K562 (cell line): ENCODE measurements around the gene TBL2. TPM values are rescaled to one million over a fixed set of nuclear protein-coding genes. Genes with fewer than 3 reads are reported as not detected.
A peak's percentile ranks its signal among the peaks of the same experiment; 100 is the strongest.

Experiments used
- ELF2 ChIP-seq: fragments of 250-450 bp; sonication (Bioruptor Pico); IDR thresholded peaks from 2 replicates; pipeline ENCODE4 v1.5.0; 2021; ENCODE audit warnings: mild to moderate bottlenecking
- FOXJ3 ChIP-seq: sonication (generic); formaldehyde crosslinking; IDR thresholded peaks from 2 replicates; pipeline ENCODE4 v1.4.0; 2020; ENCODE audit warnings: mild to moderate bottlenecking, missing genetic modification reagents
- NFE2 ChIP-seq: IDR thresholded peaks from 2 replicates; pipeline ENCODE4 v1.6.1; 2014; ENCODE audit warnings: antibody characterized with exemption, low read depth
- NR2C2 ChIP-seq, 2 experiments: fragments of 200-800 bp in 1 of 2; sonication (Bioruptor generic) in 1 of 2; sonication (generic) in 1 of 2; formaldehyde crosslinking in 1 of 2; IDR thresholded peaks; 2 replicates each; pipeline versions ENCODE4 v1.6.1 to v1.8.0; 2016 to 2022; ENCODE audit warnings: mild to moderate bottlenecking in 1 of 2, missing compliant biosample characterization in 1 of 2, missing genetic modification characterization in 1 of 2, missing genetic modification reagents in 1 of 2
- RBM25 ChIP-seq: fragments of 200-400 bp; formaldehyde crosslinking; IDR thresholded peaks from 2 replicates; pipeline ENCODE4 v1.6.1; 2018; ENCODE audit warnings: low read length, low read depth, moderate library complexity; ENCODE audit not compliant: severe bottlenecking
- TAL1 ChIP-seq: fragments of 450-650 bp; IDR thresholded peaks from 2 replicates; pipeline ENCODE4 v1.6.1; 2016; ENCODE audit warnings: mild to moderate bottlenecking
- XRCC5 ChIP-seq: fragments of 200-400 bp; formaldehyde crosslinking; IDR thresholded peaks from 2 replicates; pipeline ENCODE4 v1.6.1; 2017; ENCODE audit warnings: low read depth, mild to moderate bottlenecking, low read length
- ZNF583 ChIP-seq: fragments of 250-450 bp; sonication (Bioruptor Pico); IDR thresholded peaks from 2 replicates; pipeline ENCODE4 v1.4.0; 2020
- ZNF707 ChIP-seq: fragments of 250-450 bp; sonication (Bioruptor Pico); conservative IDR thresholded peaks from 2 replicates; pipeline ENCODE4 v1.8.0; 2022; ENCODE audit warnings: inconsistent platforms, mild to moderate bottlenecking, moderate library complexity
- polyA plus RNA-seq, 8 experiments: library from polyadenylated mRNA; depleted of rRNA in 4 of 8; stranded (reverse) in 5 of 8; unstranded in 3 of 8; fragments of >200 nt; fragmentation: Nextera tagmentation in 2 of 8; fragmentation: Illumina TruSeq in 1 of 8; extraction: Ambion mirVana in 2 of 8; extraction: Trizol in 1 of 8; gene quantifications; 2 replicates each; pipeline versions ENCODE4 v1.2.1 to v1.2.3, GENCODE V29; 2011 to 2014; ENCODE audit warnings: inconsistent platforms in 1 of 8, missing spikeins in 1 of 8
- total RNA-seq, 7 experiments: library from RNA; depleted of rRNA in 6 of 7; stranded (reverse); fragments of >200 nt in 6 of 7; fragmentation: Illumina TruSeq in 2 of 7; extraction: Trizol in 2 of 7; gene quantifications; 2 replicates each; pipeline versions ENCODE4 v1.2.1 to v1.2.3, GENCODE V29; 2011 to 2021; ENCODE audit warnings: low replicate concordance in 1 of 7
- TF ChIP-seq, protein P1 (sequence below): fragments of 200-800 bp; sonication (Bioruptor generic); IDR thresholded peaks from 2 replicates; pipeline ENCODE4 v1.6.1; 2017; ENCODE audit warnings: missing genetic modification characterization, missing compliant biosample characterization
- TF ChIP-seq, protein P2 (sequence below): sonication (generic); formaldehyde crosslinking; IDR thresholded peaks from 2 replicates; pipeline ENCODE4 v1.8.0; 2022; ENCODE audit warnings: missing genetic modification reagents, mild to moderate bottlenecking, borderline replicate concordance
- TF ChIP-seq, protein P3 (sequence below), 3 experiments: IDR thresholded peaks in 2 of 3; conservative IDR thresholded peaks in 1 of 3; 2 replicates each; pipeline ENCODE4 v1.5.1; 2011 to 2012; ENCODE audit warnings: low read length in 3 of 3, mild to moderate bottlenecking in 3 of 3, control low read depth in 2 of 3, improper control_type of control experiment in 1 of 3, inconsistent platforms in 1 of 3, low read depth in 1 of 3, mixed read lengths in 1 of 3, moderate library complexity in 1 of 3; ENCODE audit not compliant: insufficient read depth in 2 of 3

Gene TBL2
- total and polyA plus RNA-seq, 9 of the 15 experiments (the other 6 are each of a cell fraction or from before 2014, with no cell fraction given): 2.5 to 123 (median 49.2) TPM

DNA sequence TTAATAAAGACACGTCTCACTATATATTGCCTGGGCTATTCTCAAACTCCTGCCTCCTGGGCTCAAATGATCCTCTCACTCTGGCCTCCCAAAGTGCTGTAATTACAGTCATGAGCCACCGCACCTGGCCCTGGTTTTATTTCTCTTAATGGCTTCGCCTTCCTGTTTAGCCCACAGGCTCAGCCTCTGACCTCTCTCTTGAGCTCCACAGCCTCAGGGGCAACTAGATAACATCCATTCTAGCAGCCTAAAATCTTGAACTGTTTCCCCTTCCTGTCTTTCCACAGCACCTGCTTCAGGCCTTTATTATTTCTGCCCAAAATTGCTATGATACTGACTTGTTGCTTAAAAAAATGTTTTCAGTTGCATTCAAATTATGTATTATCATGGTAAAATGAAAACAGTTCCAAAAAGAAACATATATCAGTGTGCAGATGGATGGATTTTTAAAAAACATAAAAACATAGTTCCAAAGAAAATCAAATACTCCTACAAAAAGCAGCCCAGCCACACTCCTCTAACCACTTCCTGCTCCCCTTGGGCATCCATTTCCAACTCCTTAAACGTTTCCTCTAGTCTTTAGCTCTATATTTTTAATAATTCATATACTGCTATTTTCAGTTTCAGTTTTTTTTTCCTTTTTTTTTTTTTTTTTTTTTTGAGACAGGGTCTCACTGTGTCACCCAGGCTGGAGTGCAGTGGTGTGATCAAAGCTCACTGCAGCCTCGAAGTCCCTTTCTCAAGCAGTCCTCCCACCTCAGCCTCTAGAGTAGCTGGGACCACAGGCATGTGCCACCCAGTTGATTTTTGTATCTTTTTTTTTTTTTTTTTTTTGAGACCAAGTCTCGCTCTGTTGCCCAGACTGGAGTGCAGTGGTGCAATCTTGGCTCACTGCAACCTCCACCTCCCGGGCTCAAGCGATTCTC, 51.2 kb downstream of the TBL2 start (continued):
- TF ChIP-seq, protein P1, sequence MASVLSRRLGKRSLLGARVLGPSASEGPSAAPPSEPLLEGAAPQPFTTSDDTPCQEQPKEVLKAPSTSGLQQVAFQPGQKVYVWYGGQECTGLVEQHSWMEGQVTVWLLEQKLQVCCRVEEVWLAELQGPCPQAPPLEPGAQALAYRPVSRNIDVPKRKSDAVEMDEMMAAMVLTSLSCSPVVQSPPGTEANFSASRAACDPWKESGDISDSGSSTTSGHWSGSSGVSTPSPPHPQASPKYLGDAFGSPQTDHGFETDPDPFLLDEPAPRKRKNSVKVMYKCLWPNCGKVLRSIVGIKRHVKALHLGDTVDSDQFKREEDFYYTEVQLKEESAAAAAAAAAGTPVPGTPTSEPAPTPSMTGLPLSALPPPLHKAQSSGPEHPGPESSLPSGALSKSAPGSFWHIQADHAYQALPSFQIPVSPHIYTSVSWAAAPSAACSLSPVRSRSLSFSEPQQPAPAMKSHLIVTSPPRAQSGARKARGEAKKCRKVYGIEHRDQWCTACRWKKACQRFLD (CRISPR knock-in tag): no peak
- TF ChIP-seq NR2C2 (CRISPR knock-in tag; IDR thresholded peaks at IDR 0.05): no peak
- TF ChIP-seq NR2C2 (tag; IDR thresholded peaks at IDR 0.05): peak; percentile 46
- no peak for TF ChIP-seq ZNF707
- peak; percentile 13; the same call in 1 of the 2 replicates for TF ChIP-seq TAL1
- TF ChIP-seq, protein P2, sequence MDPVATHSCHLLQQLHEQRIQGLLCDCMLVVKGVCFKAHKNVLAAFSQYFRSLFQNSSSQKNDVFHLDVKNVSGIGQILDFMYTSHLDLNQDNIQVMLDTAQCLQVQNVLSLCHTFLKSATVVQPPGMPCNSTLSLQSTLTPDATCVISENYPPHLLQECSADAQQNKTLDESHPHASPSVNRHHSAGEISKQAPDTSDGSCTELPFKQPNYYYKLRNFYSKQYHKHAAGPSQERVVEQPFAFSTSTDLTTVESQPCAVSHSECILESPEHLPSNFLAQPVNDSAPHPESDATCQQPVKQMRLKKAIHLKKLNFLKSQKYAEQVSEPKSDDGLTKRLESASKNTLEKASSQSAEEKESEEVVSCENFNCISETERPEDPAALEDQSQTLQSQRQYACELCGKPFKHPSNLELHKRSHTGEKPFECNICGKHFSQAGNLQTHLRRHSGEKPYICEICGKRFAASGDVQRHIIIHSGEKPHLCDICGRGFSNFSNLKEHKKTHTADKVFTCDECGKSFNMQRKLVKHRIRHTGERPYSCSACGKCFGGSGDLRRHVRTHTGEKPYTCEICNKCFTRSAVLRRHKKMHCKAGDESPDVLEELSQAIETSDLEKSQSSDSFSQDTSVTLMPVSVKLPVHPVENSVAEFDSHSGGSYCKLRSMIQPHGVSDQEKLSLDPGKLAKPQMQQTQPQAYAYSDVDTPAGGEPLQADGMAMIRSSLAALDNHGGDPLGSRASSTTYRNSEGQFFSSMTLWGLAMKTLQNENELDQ (CRISPR knock-in tag): no peak
- TF ChIP-seq RBM25: peak; percentile 13
- no peak for TF ChIP-seq ELF2 (CRISPR knock-in tag)
- no peak for TF ChIP-seq ZNF583 (CRISPR knock-in tag)
- TF ChIP-seq NFE2: no peak
- TF ChIP-seq XRCC5: no peak
- no peak for TF ChIP-seq FOXJ3 (CRISPR knock-in tag)
- TF ChIP-seq, protein P3, sequence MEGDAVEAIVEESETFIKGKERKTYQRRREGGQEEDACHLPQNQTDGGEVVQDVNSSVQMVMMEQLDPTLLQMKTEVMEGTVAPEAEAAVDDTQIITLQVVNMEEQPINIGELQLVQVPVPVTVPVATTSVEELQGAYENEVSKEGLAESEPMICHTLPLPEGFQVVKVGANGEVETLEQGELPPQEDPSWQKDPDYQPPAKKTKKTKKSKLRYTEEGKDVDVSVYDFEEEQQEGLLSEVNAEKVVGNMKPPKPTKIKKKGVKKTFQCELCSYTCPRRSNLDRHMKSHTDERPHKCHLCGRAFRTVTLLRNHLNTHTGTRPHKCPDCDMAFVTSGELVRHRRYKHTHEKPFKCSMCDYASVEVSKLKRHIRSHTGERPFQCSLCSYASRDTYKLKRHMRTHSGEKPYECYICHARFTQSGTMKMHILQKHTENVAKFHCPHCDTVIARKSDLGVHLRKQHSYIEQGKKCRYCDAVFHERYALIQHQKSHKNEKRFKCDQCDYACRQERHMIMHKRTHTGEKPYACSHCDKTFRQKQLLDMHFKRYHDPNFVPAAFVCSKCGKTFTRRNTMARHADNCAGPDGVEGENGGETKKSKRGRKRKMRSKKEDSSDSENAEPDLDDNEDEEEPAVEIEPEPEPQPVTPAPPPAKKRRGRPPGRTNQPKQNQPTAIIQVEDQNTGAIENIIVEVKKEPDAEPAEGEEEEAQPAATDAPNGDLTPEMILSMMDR (IDR thresholded peaks at IDR 0.05 in 2 of 3, conservative IDR thresholded peaks at IDR 0.05 in 1 of 3; ENCODE audit: insufficient read depth in 2 of 3, low read depth in 1 of 3, low read length in 3 of 3): no peak
